Immature natural killer cell (primary cell): ENCODE data around the gene HSPA13. TPM values are rescaled to one million over a fixed set of nuclear protein-coding genes. Genes with fewer than 3 reads are reported as not detected.

Experiments used
- DNase-seq, 3 donors: peaks; one replicate each; pipeline ENCODE4 v3.0.0; 2022; ENCODE audit warnings: mixed read lengths in 1 of 3
- H3K27ac Mint-ChIP-seq, 6 donors: one replicate each; pipeline ENCODE4 v1.8.0; 2020; ENCODE audit warnings: mixed read lengths in 6 of 6, mild to moderate bottlenecking in 5 of 6, inconsistent platforms in 4 of 6, moderate library complexity in 3 of 6
- H3K27me3 Mint-ChIP-seq, 3 donors: one replicate each; pipeline ENCODE4 v1.8.0; 2020 to 2021; ENCODE audit warnings: low read depth in 3 of 3, mild to moderate bottlenecking in 3 of 3, mixed read lengths in 3 of 3, moderate library complexity in 3 of 3, inconsistent platforms in 1 of 3
- H3K36me3 Mint-ChIP-seq, 3 donors: one replicate each; pipeline ENCODE4 v1.8.0; 2020; ENCODE audit warnings: mixed read lengths in 3 of 3, inconsistent platforms in 2 of 3, mild to moderate bottlenecking in 2 of 3
- H3K4me1 Mint-ChIP-seq, 2 donors: one replicate each; pipeline ENCODE4 v1.8.0; 2020; ENCODE audit warnings: inconsistent platforms in 2 of 2, mild to moderate bottlenecking in 2 of 2, mixed read lengths in 2 of 2, moderate library complexity in 1 of 2
- H3K4me3 Mint-ChIP-seq, 5 donors: one replicate each; pipeline ENCODE4 v1.8.0; 2020; ENCODE audit warnings: mild to moderate bottlenecking in 5 of 5, mixed read lengths in 5 of 5, inconsistent platforms in 3 of 5, moderate library complexity in 3 of 5
- H3K9me3 Mint-ChIP-seq, 6 donors: one replicate each; pipeline ENCODE4 v1.8.0; 2020; ENCODE audit warnings: mild to moderate bottlenecking in 6 of 6, mixed read lengths in 6 of 6, inconsistent platforms in 4 of 6, moderate library complexity in 3 of 6
- polyA plus RNA-seq, 3 donors: library from polyadenylated mRNA; unstranded; fragments of 300-500 nt; fragmentation: Illumina TruSeq; gene quantifications; one replicate each; pipeline ENCODE4 v1.2.3, GENCODE V29; 2021

HSPA13 gene
- polyA plus RNA-seq: 10 to 100 TPM; 14.1 to 16.7 (median 15.4) TPM

- H3K36me3 Mint-ChIP-seq: peaks cover 0 to 6% (median 0%) of the 10 kb centered on the region in 3 donors
- peaks cover 0 to 10% (median 3%) of the 10 kb centered on the region in 3 donors for H3K27me3 Mint-ChIP-seq
- H3K4me1 Mint-ChIP-seq: peaks cover 33 to 53% of the 10 kb centered on the region in 2 donors
- DNase-seq: peak; percentile 99
- no peaks in the 10 kb centered on the region for H3K9me3 Mint-ChIP-seq
- peak within 1 kb of the TSS; percentile 97 to 100 (median 99) for H3K4me3 Mint-ChIP-seq
- peak within 1 kb of the TSS; percentile 98 to 100 (median 100) for H3K27ac Mint-ChIP-seq
Measured at GRCh38 chr21:14382835-14383595, at the start of gene HSPA13. Gene HSPA13 (minus strand): TSS chr21:14383146. CDS start chr21:14383119, 27 bp downstream.

- Mint-ChIP-seq H3K4me3 (no peak overlapping the region), H3K27ac (no peak overlapping the region), H3K27me3 (peaks cover under 1 to 10% (median 6%) of the 10 kb centered on the region in 3 donors), H3K36me3 (peaks cover 0 to 14% (median 7%) of the 10 kb centered on the region in 3 donors), H3K4me1 (no peaks in the 10 kb centered on the region), H3K9me3 (peaks cover 15 to 32% (median 24%) of the 10 kb centered on the region in 6 donors)
- DNase-seq: no peak
Measured at GRCh38 chr21:14418920-14419319, 36.0 kb upstream of the HSPA13 start.

GRCh38 chr21:14414932-14415508 lies 32.1 kb upstream of the HSPA13 start:
- H3K27ac Mint-ChIP-seq: no peak overlapping the region
- H3K4me1 Mint-ChIP-seq: no peaks in the 10 kb centered on the region
- peaks cover 0 to 14% (median 7%) of the 10 kb centered on the region in 3 donors for H3K36me3 Mint-ChIP-seq
- H3K4me3 Mint-ChIP-seq: no peak overlapping the region
- H3K27me3 Mint-ChIP-seq: peaks cover 0 to 8% (median 2%) of the 10 kb centered on the region in 3 donors
- no peak for DNase-seq
- H3K9me3 Mint-ChIP-seq: peaks cover 13 to 21% (median 18%) of the 10 kb centered on the region in 6 donors

GRCh38 chr21:14405962-14406361 lies 23.0 kb upstream of the HSPA13 start:
- Mint-ChIP-seq H3K4me3 (no peak overlapping the region), H3K9me3 (peaks cover 0 to 3% (median 0%) of the 10 kb centered on the region in 6 donors), H3K27me3 (peaks cover 0 to 3% (median 2%) of the 10 kb centered on the region in 3 donors), H3K4me1 (no peaks in the 10 kb centered on the region), H3K36me3 (no peaks in the 10 kb centered on the region), H3K27ac (no peak overlapping the region)
- no peak for DNase-seq

GRCh38 chr21:14405225-14405624 lies 22.3 kb upstream of the HSPA13 start:
- no peak for DNase-seq
- Mint-ChIP-seq H3K27ac (no peak overlapping the region), H3K36me3 (no peaks in the 10 kb centered on the region), H3K4me3 (no peak overlapping the region), H3K27me3 (peaks cover 0 to 3% (median 2%) of the 10 kb centered on the region in 3 donors), H3K9me3 (peaks cover 0 to 2% (median 0%) of the 10 kb centered on the region in 6 donors), H3K4me1 (no peaks in the 10 kb centered on the region)

GRCh38 chr21:14403681-14404318 lies 20.9 kb upstream of the HSPA13 start:
- peak in 2 of 3 donors; percentile 30 to 32 for DNase-seq
- H3K9me3 Mint-ChIP-seq: no peaks in the 10 kb centered on the region
- H3K27ac Mint-ChIP-seq: no peak overlapping the region
- no peaks in the 10 kb centered on the region for H3K4me1 Mint-ChIP-seq
- peaks cover 0 to 3% (median under 1%) of the 10 kb centered on the region in 3 donors for H3K27me3 Mint-ChIP-seq
- no peak overlapping the region for H3K4me3 Mint-ChIP-seq
- no peaks in the 10 kb centered on the region for H3K36me3 Mint-ChIP-seq

- DNase-seq: no peak
- Mint-ChIP-seq H3K27me3 (peaks cover 0 to 3% (median 0%) of the 10 kb centered on the region in 3 donors), H3K9me3 (no peaks in the 10 kb centered on the region), H3K27ac (no peak overlapping the region), H3K36me3 (no peaks in the 10 kb centered on the region), H3K4me1 (no peaks in the 10 kb centered on the region), H3K4me3 (no peak overlapping the region)
Measured at GRCh38 chr21:14401217-14401616, 18.3 kb upstream of the HSPA13 start.

- H3K27ac Mint-ChIP-seq: no peak overlapping the region
- H3K4me1 Mint-ChIP-seq: peaks cover 10 to 11% of the 10 kb centered on the region in 2 donors
- no peaks in the 10 kb centered on the region for H3K36me3 Mint-ChIP-seq
- DNase-seq: no peak
- H3K27me3 Mint-ChIP-seq: peaks cover 0 to 3% (median 1%) of the 10 kb centered on the region in 3 donors
- H3K9me3 Mint-ChIP-seq: peaks cover 0 to 2% (median 0%) of the 10 kb centered on the region in 6 donors
- H3K4me3 Mint-ChIP-seq: no peak overlapping the region
Measured at GRCh38 chr21:14388282-14388681, 5.3 kb upstream of the HSPA13 start.

- Mint-ChIP-seq H3K4me1 (peaks cover 26 to 45% of the 10 kb centered on the region in 2 donors), H3K36me3 (peaks cover 0 to under 1% (median 0%) of the 10 kb centered on the region in 3 donors), H3K4me3 (peak overlapping the region; percentile 97 to 100 (median 99)), H3K9me3 (no peaks in the 10 kb centered on the region), H3K27me3 (peaks cover 0 to 10% (median 3%) of the 10 kb centered on the region in 3 donors), H3K27ac (peak overlapping the region; percentile 98 to 100 (median 100))
- DNase-seq: no peak
Measured at GRCh38 chr21:14384453-14384852, 1.5 kb upstream of the HSPA13 start.

- H3K27me3 Mint-ChIP-seq: peaks cover 0 to 10% (median 3%) of the 10 kb centered on the region in 3 donors
- no peak for DNase-seq
- H3K4me1 Mint-ChIP-seq: peaks cover 29 to 49% of the 10 kb centered on the region in 2 donors
- H3K27ac Mint-ChIP-seq: peak overlapping the region; percentile 98 to 100 (median 100)
- H3K36me3 Mint-ChIP-seq: peaks cover 0 to 3% (median 0%) of the 10 kb centered on the region in 3 donors
- H3K9me3 Mint-ChIP-seq: no peaks in the 10 kb centered on the region
- H3K4me3 Mint-ChIP-seq: peak overlapping the region; percentile 97 to 100 (median 99)
Measured at GRCh38 chr21:14383596-14384180, 742 bp upstream of the HSPA13 start.

GRCh38 chr21:14382486-14382834 lies 486 bp downstream of the HSPA13 start:
- peaks cover 34 to 59% of the 10 kb centered on the region in 2 donors for H3K4me1 Mint-ChIP-seq
- H3K36me3 Mint-ChIP-seq: peaks cover 0 to 11% (median 2%) of the 10 kb centered on the region in 3 donors
- no peak for DNase-seq
- peak overlapping the region; percentile 97 to 100 (median 99) for H3K4me3 Mint-ChIP-seq
- H3K27ac Mint-ChIP-seq: peak overlapping the region; percentile 98 to 100 (median 100)
- H3K27me3 Mint-ChIP-seq: peaks cover 0 to 10% (median 3%) of the 10 kb centered on the region in 3 donors
- H3K9me3 Mint-ChIP-seq: no peaks in the 10 kb centered on the region

GRCh38 chr21:14376854-14377253 lies 6.1 kb downstream of the HSPA13 start:
- Mint-ChIP-seq H3K27me3 (no peaks in the 10 kb centered on the region), H3K4me3 (no peak overlapping the region), H3K9me3 (no peaks in the 10 kb centered on the region), H3K4me1 (peaks cover 12 to 40% of the 10 kb centered on the region in 2 donors), H3K27ac (no peak overlapping the region), H3K36me3 (peaks cover 28 to 52% (median 31%) of the 10 kb centered on the region in 3 donors)
- no peak for DNase-seq

- Mint-ChIP-seq H3K9me3 (peaks cover 0 to 2% (median 0%) of the 10 kb centered on the region in 6 donors), H3K27me3 (peaks cover 0 to 2% (median 0%) of the 10 kb centered on the region in 3 donors), H3K4me1 (no peaks in the 10 kb centered on the region), H3K4me3 (no peak overlapping the region), H3K27ac (no peak overlapping the region), H3K36me3 (peaks cover 0 to 7% (median 0%) of the 10 kb centered on the region in 3 donors)
- no peak for DNase-seq
Measured at GRCh38 chr21:14366998-14367397, 15.9 kb downstream of the HSPA13 start.
